Thymus (tissue), 11 donors: Measurements from ENCODE around the gene VPS37C. TPM values are rescaled to one million over a fixed set of nuclear protein-coding genes. Genes with fewer than 3 reads are reported as not detected.

Source experiments
- DNase-seq, 9 donors: peaks; one replicate each; pipeline ENCODE4 v3.0.0-alpha.2; 2013; ENCODE audit warnings: low spot score in 9 of 9, low read depth in 6 of 9, missing footprints in 1 of 9
- H3K27ac ChIP-seq, 2 donors: one replicate each; pipeline ENCODE4 v1.5.1; 2013; ENCODE audit warnings: control low read depth in 1 of 2, low read depth in 1 of 2, low read length in 1 of 2, mild to moderate bottlenecking in 1 of 2, moderate library complexity in 1 of 2
- H3K27me3 ChIP-seq, 2 donors: one replicate each; pipeline ENCODE4 v1.5.1; 2013; ENCODE audit warnings: low read length in 1 of 2; ENCODE audit not compliant: control insufficient read depth in 2 of 2, insufficient read depth in 1 of 2
- H3K36me3 ChIP-seq, 2 donors: one replicate each; pipeline ENCODE4 v1.5.1; 2013; ENCODE audit warnings: low read length in 1 of 2, mild to moderate bottlenecking in 1 of 2, moderate library complexity in 1 of 2; ENCODE audit not compliant: control insufficient read depth in 2 of 2, insufficient read depth in 2 of 2
- H3K4me1 ChIP-seq, 2 donors: one replicate each; pipeline ENCODE4 v1.5.1; 2013; ENCODE audit warnings: low read length in 2 of 2; ENCODE audit not compliant: control insufficient read depth in 2 of 2, insufficient read depth in 2 of 2
- H3K4me3 ChIP-seq, 2 donors: one replicate each; pipeline ENCODE4 v1.5.1; 2013; ENCODE audit warnings: low read length in 2 of 2, control low read depth in 1 of 2, mild to moderate bottlenecking in 1 of 2
- H3K9me3 ChIP-seq, 2 donors: one replicate each; pipeline ENCODE4 v1.5.1; 2013; ENCODE audit warnings: low read length in 1 of 2, mild to moderate bottlenecking in 1 of 2; ENCODE audit not compliant: control insufficient read depth in 2 of 2, insufficient read depth in 1 of 2
- WGBS: extraction: QIAGEN DNeasy Blood & Tissue Kit; methylation state at CpG from one replicate; pipeline ENCODE4 v1.1.7; 2013; 5-methylcytosine and 5-hydroxymethylcytosine counted together
- polyA plus RNA-seq: library from polyadenylated mRNA; stranded (reverse); fragments of 200-250 nt; gene quantifications from one replicate; pipeline ENCODE4 v1.2.3, GENCODE V29; 2013
- total RNA-seq: library from RNA; stranded (reverse); fragments of 120-200 nt; gene quantifications from one replicate; pipeline ENCODE4 v1.2.4, GENCODE V29; 2013
- donor health status: healthy.

The VPS37C gene
- total and polyA plus RNA-seq, 2 donors = 3.5 to 9.4 TPM

DNA sequence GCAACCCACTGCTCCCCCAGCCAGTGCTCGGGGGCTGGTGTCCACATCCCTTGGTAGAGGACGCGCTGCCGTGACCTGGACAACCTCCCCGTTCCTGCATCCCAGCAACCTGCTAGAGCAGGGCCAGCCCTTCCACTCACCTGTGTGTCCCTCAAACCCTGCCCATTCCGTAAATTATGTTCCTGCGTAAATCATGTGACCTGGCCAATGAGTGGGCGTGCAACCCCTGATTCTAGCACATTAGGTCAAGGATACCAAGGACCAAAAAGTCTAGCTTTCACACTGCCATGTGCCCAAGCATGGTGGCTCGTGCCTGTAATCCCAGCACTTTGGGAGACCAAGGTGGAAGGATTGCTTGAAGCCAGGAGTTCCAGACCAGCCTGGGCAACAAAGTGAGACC lies 33.2 kb downstream of the VPS37C start:
- Histone ChIP-seq H3K4me3 (no peak overlapping the region), H3K4me1 (peaks cover 8 to 21% of the 10 kb centered on the region in 2 donors), H3K36me3 (peaks cover 63% of the 10 kb centered on the region in 2 donors), H3K27ac (no peak overlapping the region), H3K9me3 (no peaks in the 10 kb centered on the region), H3K27me3 (no peaks in the 10 kb centered on the region)
- DNase-seq = no peak
- WGBS = 97% methylated on average over 9 of the region's 9 CpGs

DNA sequence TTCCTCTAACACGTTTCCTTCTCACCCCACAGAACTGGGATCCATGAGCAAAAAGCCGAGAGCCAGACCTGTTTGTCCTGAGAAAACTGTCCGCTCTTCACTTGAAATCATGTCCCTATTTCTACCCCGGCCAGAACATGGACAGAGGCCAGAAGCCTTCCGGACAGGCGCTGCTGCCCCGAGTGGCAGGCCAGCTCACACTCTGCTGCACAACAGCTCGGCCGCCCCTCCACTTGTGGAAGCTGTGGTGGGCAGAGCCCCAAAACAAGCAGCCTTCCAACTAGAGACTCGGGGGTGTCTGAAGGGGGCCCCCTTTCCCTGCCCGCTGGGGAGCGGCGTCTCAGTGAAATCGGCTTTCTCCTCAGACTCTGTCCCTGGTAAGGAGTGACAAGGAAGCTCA lies 35.0 kb downstream of the VPS37C start:
- Histone ChIP-seq H3K36me3 (peaks cover 60 to 68% of the 10 kb centered on the region in 2 donors), H3K27me3 (no peaks in the 10 kb centered on the region), H3K4me3 (no peak overlapping the region), H3K27ac (no peak overlapping the region), H3K9me3 (no peaks in the 10 kb centered on the region), H3K4me1 (peaks cover 9 to 27% of the 10 kb centered on the region in 2 donors)
- WGBS = 92% methylated on average over 14 of the region's 14 CpGs
- DNase-seq = no peak

DNA sequence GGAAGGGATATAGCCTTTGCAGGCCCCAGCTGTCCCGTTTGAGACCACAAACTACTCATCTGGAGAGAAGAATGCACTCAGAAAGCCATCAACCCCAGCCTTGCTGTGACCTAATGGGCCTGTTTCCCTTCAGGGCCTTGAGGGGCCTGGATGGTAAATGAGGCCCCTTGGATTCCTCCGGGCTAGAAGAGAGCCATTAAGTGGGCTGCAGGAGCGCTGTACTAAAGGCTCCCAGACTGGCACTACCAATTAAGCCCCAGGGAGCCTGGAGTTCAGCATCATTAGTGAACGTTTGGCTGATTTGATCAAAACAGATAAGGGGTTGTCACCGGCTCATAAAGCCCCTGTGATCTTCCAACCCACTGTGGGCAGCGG lies 35.9 kb downstream of the VPS37C start:
- WGBS = 93% methylated on average over 6 of the region's 6 CpGs

GRCh38 chr11:61124574-61125309 lies 36.5 kb downstream of the VPS37C start:
- peaks cover 65 to 80% of the 10 kb centered on the region in 2 donors for H3K36me3 ChIP-seq
- no peak overlapping the region for H3K27ac ChIP-seq
- peaks cover 23 to 36% of the 10 kb centered on the region in 2 donors for H3K4me1 ChIP-seq
- WGBS = 95% methylated on average over 17 of the region's 17 CpGs
- DNase-seq = no peak
- no peaks in the 10 kb centered on the region for H3K9me3 ChIP-seq
- no peak overlapping the region for H3K4me3 ChIP-seq
- H3K27me3 ChIP-seq = no peaks in the 10 kb centered on the region

More for the DNA sequence above, 35.9 kb downstream of the VPS37C start:
- Histone ChIP-seq H3K27me3 (no peaks in the 10 kb centered on the region), H3K9me3 (no peaks in the 10 kb centered on the region), H3K27ac (no peak overlapping the region), H3K36me3 (peaks cover 62 to 76% of the 10 kb centered on the region in 2 donors), H3K4me3 (no peak overlapping the region), H3K4me1 (peaks cover 18 to 36% of the 10 kb centered on the region in 2 donors)
- DNase-seq = no peak

- no peak for DNase-seq
- Histone ChIP-seq H3K9me3 (no peaks in the 10 kb centered on the region), H3K27ac (peak overlapping the region in 1 of 2 donors; percentile 1), H3K4me3 (no peak overlapping the region), H3K36me3 (peaks cover 73 to 88% of the 10 kb centered on the region in 2 donors), H3K27me3 (no peaks in the 10 kb centered on the region), H3K4me1 (peaks cover 23 to 36% of the 10 kb centered on the region in 2 donors)
- WGBS = 85% methylated on average over 13 of the region's 13 CpGs
Measured at GRCh38 chr11:61123775-61124571, 37.3 kb downstream of the VPS37C start.

GRCh38 chr11:61122761-61123160 lies 38.5 kb downstream of the VPS37C start:
- H3K9me3 ChIP-seq = no peaks in the 10 kb centered on the region
- H3K36me3 ChIP-seq = peaks cover 85 to 94% of the 10 kb centered on the region in 2 donors
- no peak overlapping the region for H3K27ac ChIP-seq
- no peak overlapping the region for H3K4me3 ChIP-seq
- no peak for DNase-seq
- peaks cover 22 to 41% of the 10 kb centered on the region in 2 donors for H3K4me1 ChIP-seq
- 93% methylated on average over 13 of the region's 13 CpGs for WGBS
- no peaks in the 10 kb centered on the region for H3K27me3 ChIP-seq

- peaks cover 22 to 41% of the 10 kb centered on the region in 2 donors for H3K4me1 ChIP-seq
- H3K27ac ChIP-seq = no peak overlapping the region
- 95% methylated on average over 2 of the region's 2 CpGs for WGBS
- no peaks in the 10 kb centered on the region for H3K9me3 ChIP-seq
- H3K36me3 ChIP-seq = peaks cover 80 to 91% of the 10 kb centered on the region in 2 donors
- H3K4me3 ChIP-seq = no peak overlapping the region
- no peak for DNase-seq
- H3K27me3 ChIP-seq = no peaks in the 10 kb centered on the region
Measured at GRCh38 chr11:61121917-61122316, 39.3 kb downstream of the VPS37C start.

DNA sequence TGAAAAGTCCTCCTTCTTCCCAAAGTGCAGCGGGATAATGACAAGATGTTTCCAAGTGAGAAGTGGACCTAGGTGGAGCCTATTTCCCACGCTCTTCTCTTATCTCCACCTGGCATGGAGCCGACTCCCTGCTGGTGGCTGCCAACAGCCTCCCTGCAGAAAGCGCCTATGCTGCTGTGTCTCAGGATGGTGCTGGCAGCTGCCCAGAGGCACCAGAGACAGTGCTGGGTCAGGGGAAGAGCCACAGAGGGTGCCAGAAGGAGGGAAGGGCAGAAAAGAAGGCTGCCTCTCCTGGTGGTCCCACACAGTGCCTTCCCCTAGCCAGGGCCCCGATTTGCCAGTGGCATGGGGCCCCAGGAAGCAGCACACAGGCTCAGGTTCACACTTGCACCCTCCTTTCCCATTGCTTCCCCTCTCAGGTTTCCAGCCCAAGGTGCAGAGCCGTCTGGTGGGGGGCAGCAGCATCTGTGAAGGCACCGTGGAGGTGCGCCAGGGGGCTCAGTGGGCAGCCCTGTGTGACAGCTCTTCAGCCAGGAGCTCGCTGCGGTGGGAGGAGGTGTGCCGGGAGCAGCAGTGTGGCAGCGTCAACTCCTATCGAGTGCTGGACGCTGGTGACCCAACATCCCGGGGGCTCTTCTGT lies 39.9 kb downstream of the VPS37C start:
- Histone ChIP-seq H3K4me3 (no peak overlapping the region), H3K27me3 (no peaks in the 10 kb centered on the region), H3K9me3 (no peaks in the 10 kb centered on the region), H3K27ac (peak overlapping the region; percentile 52 to 56), H3K4me1 (peaks cover 22 to 41% of the 10 kb centered on the region in 2 donors), H3K36me3 (peaks cover 79 to 90% of the 10 kb centered on the region in 2 donors)
- WGBS = 96% methylated on average over 15 of the region's 15 CpGs
- no peak for DNase-seq
